Upper lobe of left lung (tissue), 4 donors: ENCODE measurements around the gene ABCC8.

Source experiments
- EP300 ChIP-seq, 4 donors: sonication (generic); formaldehyde crosslinking; IDR thresholded peaks; one replicate each; pipeline ENCODE4 v1.5.1; 2017; ENCODE audit warnings: antibody characterized with exemption in 4 of 4, control low read depth in 2 of 4
- POLR2AphosphoS5 ChIP-seq, 2 donors: sonication (generic); formaldehyde crosslinking; IDR thresholded peaks; one replicate each; pipeline ENCODE4 v1.5.1; 2017; ENCODE audit warnings: antibody characterized with exemption in 2 of 2
- TF ChIP-seq, protein P1 (sequence below), 6 experiments: fragments of 450-650 bp in 4 of 6; fragments of 200-600 bp in 2 of 6; sonication (generic) in 2 of 6; IDR thresholded peaks; one replicate each; pipeline ENCODE4 v1.5.1; 2016 to 2019; ENCODE audit warnings: antibody characterized with exemption in 6 of 6

DNA sequence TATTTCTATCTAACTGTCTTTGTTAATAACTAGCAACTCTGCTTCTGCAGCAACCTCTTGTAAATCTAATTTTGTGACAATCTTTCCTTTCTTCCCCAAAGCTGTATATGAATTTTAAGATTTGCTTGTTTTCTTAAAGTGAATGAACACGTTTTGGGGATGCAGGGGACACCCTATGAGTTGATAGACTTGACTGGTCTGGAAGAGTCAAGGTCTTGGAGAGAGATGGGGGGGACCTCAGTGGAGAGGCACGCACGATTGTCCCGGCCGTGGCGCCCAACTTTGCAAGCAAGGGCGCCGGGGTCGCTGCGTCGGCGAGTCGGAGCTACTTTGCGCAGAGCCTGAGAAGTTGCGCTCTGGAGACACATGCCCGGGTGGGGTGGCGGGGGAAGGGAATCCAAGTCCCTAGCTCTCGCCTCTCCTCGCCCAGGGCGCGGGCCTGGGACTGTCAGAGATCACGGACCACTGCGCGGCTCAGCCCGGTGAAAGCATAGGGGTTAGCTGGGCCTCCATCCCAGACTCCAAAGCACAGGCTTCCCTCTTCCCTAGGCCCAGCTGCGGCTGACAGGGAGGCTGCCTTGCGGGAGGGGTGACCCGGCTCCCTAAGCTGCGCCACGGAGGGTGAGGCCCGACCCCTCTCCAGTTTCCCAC, 854 bp downstream of the ABCC8 start:
- TF ChIP-seq, protein P1, sequence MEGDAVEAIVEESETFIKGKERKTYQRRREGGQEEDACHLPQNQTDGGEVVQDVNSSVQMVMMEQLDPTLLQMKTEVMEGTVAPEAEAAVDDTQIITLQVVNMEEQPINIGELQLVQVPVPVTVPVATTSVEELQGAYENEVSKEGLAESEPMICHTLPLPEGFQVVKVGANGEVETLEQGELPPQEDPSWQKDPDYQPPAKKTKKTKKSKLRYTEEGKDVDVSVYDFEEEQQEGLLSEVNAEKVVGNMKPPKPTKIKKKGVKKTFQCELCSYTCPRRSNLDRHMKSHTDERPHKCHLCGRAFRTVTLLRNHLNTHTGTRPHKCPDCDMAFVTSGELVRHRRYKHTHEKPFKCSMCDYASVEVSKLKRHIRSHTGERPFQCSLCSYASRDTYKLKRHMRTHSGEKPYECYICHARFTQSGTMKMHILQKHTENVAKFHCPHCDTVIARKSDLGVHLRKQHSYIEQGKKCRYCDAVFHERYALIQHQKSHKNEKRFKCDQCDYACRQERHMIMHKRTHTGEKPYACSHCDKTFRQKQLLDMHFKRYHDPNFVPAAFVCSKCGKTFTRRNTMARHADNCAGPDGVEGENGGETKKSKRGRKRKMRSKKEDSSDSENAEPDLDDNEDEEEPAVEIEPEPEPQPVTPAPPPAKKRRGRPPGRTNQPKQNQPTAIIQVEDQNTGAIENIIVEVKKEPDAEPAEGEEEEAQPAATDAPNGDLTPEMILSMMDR (IDR thresholded peaks at IDR 0.05), result no peak
- TF ChIP-seq EP300 (IDR thresholded peaks at IDR 0.05) (no peak), POLR2AphosphoS5 (IDR thresholded peaks at IDR 0.05) (no peak)
